HG03280 (cell line): ENCODE data around the gene KCNJ10.

Experiments
- ATAC-seq: cut with Tn5 transposase; IDR thresholded peaks from one replicate; pipeline ENCODE4 v1.9.1; 2021; ENCODE audit warnings: mild to moderate bottlenecking, moderate library complexity; ENCODE audit not compliant: unreplicated experiment

The KCNJ10 gene

DNA sequence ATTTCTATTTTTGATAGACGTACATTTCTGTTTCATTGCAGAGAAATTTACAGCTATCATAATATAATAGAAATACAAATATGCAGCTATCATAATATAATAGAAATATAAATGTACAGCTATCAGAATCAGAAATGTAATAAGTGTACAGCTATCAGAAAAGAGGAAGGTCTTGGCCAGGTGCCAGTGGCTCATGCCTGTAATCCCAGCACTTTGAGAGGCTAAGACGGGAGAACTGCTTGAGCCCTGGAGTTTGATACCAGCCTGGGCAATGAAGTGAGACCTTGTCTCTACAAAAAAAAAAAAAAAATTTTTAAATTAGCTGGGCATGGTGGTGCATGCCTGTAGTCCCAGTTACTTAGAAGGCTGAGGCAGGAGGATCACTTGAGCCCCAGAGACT, 76.0 kb downstream of the KCNJ10 start:
- ATAC-seq, result no peak

GRCh38 chr1:159992161-159992560, 77.8 kb downstream of the KCNJ10 start:
- ATAC-seq, result no peak

- ATAC-seq, result no peak
Observed at GRCh38 chr1:159991513-159991912, 78.4 kb downstream of the KCNJ10 start.

DNA sequence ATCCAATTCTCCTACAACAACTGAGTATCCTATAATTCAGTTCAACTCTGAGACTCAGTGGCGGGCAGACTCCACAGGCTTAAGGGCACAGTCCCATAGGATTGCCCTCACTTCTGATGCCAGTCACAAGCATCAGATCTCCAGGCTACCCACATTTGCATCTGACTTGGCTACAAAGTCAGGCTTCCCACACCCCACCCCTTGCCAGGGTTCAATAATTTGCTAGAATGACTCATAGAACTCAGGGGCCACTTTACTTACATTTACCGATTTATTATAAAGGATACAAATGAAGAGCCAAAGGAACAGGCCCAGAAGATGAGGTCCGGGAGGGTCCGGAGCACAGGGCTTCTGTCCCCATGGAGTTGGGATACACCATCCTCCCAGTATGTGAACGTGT, 80.0 kb downstream of the KCNJ10 start:
- no peak for ATAC-seq

GRCh38 chr1:159989581-159989980, 80.4 kb downstream of the KCNJ10 start:
- no peak for ATAC-seq

DNA sequence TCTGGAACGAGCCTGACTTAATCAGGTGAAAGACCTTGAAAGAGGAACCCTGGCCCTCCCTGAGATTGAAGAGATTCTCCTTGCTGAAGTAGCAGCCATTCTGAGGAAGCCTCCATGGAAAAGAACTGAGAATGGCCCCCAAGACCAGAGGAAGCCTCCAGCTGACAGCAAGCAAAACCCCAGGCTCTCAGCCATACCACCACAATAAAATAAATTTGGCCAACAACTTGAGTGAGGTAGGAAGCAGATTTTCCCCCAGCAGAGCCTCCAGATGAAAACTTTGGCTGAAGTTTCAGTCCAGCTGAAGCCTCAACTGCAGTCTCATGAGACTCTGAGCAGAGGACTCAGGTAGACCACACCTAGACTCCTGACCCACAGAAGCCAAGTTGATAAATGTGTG, 82.0 kb downstream of the KCNJ10 start:
- ATAC-seq, result no peak

DNA sequence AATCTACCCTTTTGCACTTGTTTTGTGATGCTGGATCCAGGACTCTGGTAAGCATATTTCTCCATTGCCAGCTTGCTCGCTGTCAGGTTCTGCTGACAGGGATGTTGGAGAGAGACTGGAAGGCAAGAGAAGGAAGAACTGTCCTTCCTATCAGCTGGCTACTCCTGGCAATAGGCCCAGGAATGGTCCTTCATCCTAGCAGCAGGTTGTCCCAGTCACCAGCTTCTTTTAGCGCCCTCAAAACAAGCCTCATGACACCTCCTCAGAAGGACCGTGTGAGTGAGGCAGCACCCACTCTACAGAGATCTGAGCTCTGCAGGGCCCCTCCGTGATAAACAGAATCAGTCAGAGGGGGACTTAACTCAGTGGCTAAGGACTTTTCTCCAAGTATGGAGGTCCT, 82.8 kb downstream of the KCNJ10 start:
- ATAC-seq, result no peak

GRCh38 chr1:159986531-159986930, 83.4 kb downstream of the KCNJ10 start:
- no peak for ATAC-seq

DNA sequence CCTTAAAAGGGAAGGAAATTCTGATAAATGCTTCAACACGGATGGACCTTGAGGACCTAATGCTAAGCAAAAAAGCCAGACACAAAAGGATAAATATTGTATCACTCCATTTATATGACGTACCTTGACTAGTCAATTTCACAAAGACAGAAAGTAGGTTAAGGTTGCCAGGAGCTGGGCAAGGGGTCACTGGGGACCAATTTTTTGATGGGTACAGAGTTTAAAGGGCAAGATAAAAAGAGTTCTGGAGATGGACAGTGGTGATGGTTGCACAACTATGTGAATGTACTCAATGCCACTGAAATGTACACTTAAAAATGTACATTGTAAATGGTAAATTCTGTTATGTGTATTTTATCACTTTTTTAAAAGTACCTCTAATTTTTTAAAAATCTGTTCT, 83.9 kb downstream of the KCNJ10 start:
- no peak for ATAC-seq

DNA sequence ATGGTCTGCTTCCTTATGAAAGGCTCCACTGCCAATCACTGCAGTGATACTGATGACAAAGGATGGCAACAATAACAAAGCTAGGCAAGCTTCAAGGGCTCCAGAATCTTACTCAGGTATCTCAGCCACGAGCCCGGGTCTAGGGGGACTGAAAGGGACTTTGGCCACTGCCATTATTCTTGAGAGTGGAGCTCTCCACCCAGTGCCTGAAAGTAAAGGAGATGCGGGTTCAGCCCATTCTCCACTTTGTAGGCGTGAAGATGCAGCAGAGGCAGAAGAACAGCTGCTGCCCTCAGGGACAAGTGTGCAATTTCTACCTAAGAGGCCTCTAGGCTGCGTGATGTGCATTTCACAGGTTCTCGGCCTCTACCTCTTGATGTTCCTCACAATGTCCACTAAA, 84.5 kb downstream of the KCNJ10 start:
- ATAC-seq, result no peak

GRCh38 chr1:159983681-159984080, 86.3 kb downstream of the KCNJ10 start:
- ATAC-seq, result no peak

GRCh38 chr1:159982280-159982679, 87.7 kb downstream of the KCNJ10 start:
- no peak for ATAC-seq

- ATAC-seq, result no peak
Observed at GRCh38 chr1:159981351-159982055, 88.5 kb downstream of the KCNJ10 start.

DNA sequence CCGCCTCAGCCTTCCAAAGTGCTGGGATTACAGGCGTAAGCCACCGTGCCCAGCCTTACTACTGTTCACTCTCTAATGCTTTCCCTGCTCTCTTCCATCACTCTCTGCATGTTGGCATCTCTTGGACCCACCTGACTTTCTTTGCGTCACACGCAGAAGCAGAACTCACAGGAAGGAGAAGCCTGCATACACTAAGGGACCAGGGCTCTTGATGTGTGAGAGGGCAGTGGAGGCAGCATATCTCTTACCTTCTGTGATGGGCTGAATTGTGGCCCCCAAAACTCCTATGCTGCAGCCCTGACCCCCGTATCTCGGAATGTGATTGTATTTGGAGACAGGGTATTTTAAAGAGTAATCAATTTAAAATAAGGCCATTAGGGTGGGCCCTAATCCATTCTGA, 89.2 kb downstream of the KCNJ10 start:
- no peak for ATAC-seq

DNA sequence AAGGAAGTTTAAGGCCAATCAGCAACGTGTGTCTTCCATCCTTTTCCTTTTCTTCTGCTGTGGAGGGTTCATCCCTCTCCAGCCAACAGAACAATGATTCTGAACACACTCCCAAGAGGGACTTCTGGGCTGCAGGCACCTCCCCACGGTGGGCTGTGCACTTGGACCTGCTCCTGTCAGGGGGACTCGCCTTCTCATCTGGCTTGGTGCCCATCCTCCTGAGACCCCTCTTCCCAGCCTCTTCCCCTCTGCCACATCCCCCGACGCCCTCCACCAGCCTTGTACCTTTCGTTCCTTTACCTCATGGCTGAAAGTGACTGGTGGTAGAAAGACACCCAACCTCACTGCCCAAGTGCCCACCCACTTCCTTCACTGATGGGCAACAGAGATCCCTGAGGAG, 89.9 kb downstream of the KCNJ10 start:
- no peak for ATAC-seq

GRCh38 chr1:159979257-159979656, 90.7 kb downstream of the KCNJ10 start:
- ATAC-seq, result no peak

GRCh38 chr1:159978107-159978398, 91.9 kb downstream of the KCNJ10 start:
- ATAC-seq, result no peak

DNA sequence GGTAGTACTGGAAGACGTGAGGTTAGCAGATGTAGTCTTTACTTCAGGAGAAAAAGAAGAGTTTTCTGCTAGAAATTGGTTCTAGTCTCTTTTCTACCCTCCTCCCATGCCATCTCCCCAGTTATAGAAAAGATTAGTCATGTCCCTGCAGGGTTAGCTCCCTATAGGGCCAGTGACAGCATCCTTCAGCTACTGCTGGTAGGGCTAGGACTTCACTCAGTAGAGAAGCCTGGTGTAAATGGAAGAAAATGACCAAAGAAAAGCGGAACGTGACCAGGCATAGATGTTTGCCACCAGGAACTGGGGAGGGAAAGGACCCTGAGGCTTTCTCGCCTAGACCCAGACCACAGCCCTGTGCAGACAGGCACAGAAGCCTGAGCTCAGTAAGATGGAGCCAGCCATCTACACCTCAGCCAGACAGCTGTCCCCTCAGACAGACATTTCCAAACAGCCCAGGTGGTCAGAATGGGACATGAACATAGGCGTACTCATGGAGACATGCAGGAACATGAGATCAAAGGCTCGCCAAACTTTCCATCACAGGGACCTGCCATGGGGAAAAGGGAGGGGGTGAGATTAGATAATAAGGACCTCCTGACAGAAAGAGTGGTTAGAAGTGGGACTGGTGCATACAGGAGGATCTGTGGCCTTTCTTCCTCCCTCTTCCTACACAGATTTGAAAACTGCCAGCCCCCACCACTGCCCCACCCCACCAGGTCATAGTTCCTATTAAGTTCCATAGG, 92.4 kb downstream of the KCNJ10 start:
- ATAC-seq, result no peak

GRCh38 chr1:159974350-159974965, 95.5 kb downstream of the KCNJ10 start:
- no peak for ATAC-seq

DNA sequence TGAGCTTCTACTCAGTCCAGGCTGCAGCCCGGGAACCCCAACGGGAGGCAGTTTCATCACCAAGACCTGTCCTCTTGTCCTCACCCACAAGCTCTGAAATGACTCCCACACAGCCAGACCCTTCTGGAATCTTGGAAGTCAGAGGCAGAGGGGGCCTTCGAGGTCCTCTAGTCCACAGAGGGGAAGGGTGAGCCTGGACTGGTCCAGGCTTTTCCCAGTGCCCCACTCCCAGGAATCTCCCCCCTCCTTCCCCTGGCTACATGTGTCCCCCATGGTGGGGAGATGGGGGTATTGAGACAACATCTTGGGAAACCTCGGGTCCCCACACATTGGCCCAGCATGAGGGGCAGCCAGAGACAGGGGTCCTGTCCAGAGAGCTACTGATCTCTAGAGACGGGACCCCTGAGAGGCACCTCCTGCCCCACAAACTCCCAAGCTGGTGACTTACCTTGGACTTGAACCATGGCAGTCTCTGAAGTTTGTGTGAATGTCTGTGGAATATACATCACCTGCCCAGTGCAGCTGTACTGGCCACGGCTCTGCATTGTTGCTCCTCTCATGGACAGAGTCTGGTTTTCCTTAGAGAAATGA, 96.5 kb downstream of the KCNJ10 start:
- ATAC-seq, result no peak

GRCh38 chr1:159972443-159973205, 97.3 kb downstream of the KCNJ10 start:
- ATAC-seq, result no peak
